Cerebellar nuclear complex (tissue), 1 donor: ENCODE data around the gene CCL28.
"Not testable (repeated sequence)": the region's sequence is repeated elsewhere in the genome, so short reads cannot be mapped to it uniquely, and the experiment has no call there.

ENCODE experiments used
- DNase-seq, 2 experiments: peaks; one replicate each; lab custom pipeline; 2025; lab: John Stamatoyannopoulos, UW

The CCL28 gene

DNA sequence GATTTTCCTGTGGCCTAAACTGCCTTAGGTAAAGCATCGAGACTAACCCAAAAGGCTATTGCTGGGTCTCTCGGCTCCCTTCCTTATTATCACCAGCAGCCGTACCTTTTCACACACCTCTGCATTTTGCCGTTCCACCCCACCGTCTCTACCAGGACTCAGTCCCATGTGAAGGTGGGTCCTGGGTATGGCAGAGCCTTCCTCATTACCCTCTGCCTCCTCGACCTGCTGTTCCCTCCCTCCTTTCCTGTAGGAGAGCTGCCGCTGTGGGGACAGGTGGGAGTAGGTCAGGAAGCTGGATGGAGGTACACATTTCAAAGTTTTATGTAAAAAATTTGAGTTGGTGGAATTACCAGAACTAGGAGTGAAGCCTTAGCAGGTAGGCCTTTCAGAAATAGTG is 1.8 kb downstream of the CCL28 start:
- no peak for DNase-seq

- no peak for DNase-seq
These were observed 2.4 kb downstream of the CCL28 start for GRCh38 chr5:43409809-43410271.

- DNase-seq, result not testable (repeated sequence)
These were observed 9.6 kb downstream of the CCL28 start for GRCh38 chr5:43402524-43403066.

GRCh38 chr5:43401827-43402226 is 10.4 kb downstream of the CCL28 start:
- DNase-seq, result no peak

DNA sequence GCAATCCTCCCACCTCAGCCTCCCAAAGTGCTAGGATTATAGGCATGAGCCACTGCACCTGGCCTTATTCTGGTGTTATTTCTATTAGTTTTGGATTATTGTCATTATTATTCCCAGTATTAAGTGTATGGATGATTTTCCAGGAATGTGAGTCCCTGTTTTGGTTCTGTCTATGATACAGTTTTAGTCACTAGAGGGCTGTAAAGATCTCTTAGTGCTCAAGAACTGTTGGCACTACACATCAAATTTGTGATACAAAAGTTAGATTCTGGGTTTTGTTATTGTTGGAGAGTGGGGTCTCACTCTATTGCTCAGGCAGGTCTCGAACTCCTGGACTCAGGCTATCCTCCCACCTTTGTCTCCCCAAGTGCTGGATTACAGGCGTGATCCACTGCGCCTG is 12.1 kb downstream of the CCL28 start:
- no peak for DNase-seq

- no peak for DNase-seq
These were observed 15.4 kb downstream of the CCL28 start for GRCh38 chr5:43396762-43397304.

DNA sequence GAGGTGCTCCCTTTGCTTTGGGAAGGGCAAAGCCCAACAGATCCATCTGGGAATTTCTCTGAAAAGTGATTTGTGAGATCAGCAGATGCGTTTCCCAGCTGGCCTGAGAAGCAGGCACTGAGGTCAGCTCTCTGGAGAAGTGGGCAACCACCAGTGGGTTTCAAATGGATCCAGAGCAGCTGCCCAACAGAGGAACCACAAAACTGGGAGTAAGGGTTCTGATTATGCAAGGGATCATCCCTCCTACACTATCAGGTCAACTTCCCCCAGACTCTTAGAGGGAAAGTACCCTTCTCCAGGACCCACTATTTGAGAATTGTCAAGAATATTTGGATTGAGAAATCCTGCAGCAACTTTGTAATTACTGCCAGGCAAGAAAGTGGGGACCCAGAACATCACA is 21.7 kb downstream of the CCL28 start:
- no peak for DNase-seq

GRCh38 chr5:43389679-43390329 is 22.4 kb downstream of the CCL28 start:
- DNase-seq, result no peak

- no peak for DNase-seq
These were observed 25.2 kb downstream of the CCL28 start for GRCh38 chr5:43386960-43387362.

DNA sequence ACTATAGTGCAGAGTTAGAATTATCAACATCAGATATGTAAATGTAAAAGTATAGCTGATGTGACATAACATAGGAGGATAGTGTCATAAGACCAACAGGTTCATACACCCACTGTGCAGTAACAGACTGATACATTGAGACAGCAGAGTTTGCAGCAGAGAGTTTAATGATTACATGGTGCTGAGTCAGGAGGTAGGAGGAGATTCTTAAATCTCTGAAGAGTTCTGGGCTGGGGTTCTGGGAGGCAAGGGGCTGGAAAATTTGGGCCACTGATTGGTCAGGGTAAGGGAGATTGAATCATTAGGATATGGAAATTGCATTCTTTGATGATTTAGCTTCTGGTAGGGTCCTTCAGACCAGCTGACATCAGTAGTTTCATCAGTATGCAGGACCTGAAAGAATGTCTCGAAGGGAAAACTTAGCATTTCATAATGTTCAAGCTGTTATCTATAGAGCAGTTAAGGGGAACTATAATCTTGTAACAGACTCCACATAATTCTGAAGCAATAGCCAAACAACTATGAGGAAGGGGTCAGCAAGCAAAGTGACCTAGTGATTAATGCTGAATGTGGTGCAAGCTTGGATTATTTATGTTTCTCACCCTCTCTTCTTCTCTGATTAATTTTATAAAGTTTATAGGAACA is 35.6 kb downstream of the CCL28 start:
- DNase-seq, result no peak

DNA sequence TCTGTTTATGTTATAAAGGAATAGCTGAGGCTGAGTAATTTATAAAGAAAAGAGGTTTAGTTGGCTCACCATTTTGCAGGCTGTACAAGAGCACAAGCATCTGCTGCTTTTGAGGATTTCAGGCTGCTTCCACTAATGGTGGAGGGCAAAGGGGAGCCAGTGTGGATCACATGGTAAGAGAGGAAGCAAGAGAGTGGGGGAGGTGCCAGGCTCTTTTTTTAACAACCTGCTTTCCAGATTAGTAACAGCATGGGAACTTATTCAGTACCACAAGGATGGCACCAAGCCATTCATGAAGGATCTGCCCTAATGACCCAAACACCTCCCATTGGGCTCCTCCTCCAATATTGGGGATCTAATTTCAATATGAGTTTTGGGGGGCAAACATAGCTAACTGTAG is 40.4 kb downstream of the CCL28 start:
- DNase-seq, result no peak

DNA sequence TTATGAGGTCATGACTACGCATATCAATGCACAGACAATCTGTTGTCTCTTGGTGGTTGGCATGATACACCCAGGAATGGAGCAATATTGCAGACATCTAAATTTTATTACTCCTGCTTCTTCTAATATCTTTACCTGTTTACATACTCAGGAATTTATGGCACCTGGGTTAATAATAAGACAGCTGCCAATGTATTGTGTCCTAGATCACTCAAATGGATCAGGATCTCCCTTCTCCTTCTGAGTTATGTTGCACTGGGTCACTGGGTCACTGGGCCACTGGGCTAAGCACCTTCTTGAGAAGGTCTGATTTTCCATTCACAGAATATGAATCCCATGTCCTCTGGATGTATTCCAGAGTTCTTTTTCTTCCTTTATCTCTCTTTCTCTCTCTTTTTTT is 41.8 kb downstream of the CCL28 start:
- DNase-seq, result no peak

DNA sequence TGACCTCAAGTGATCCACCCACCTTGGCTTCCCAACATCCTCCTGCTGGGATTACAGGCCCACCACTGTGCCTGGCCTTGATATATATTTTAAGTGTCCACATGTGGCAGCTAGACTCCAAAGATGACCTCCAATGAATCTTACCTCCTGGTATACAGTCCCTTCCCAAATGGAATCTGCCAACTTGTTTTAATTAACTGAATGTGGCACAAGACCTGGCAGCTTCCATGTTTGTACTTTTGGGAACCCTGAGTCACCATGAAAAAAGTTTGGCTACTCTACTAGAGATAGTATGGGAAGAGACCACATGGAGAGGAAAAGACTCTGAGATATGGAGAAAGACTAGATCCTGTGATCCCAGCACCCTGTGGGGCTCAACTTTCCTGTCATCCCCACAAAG is 42.5 kb downstream of the CCL28 start:
- no peak for DNase-seq

GRCh38 chr5:43367909-43368669 is 44.1 kb downstream of the CCL28 start:
- DNase-seq, result no peak

- no peak for DNase-seq
These were observed 44.7 kb downstream of the CCL28 start for GRCh38 chr5:43367453-43367852.

DNA sequence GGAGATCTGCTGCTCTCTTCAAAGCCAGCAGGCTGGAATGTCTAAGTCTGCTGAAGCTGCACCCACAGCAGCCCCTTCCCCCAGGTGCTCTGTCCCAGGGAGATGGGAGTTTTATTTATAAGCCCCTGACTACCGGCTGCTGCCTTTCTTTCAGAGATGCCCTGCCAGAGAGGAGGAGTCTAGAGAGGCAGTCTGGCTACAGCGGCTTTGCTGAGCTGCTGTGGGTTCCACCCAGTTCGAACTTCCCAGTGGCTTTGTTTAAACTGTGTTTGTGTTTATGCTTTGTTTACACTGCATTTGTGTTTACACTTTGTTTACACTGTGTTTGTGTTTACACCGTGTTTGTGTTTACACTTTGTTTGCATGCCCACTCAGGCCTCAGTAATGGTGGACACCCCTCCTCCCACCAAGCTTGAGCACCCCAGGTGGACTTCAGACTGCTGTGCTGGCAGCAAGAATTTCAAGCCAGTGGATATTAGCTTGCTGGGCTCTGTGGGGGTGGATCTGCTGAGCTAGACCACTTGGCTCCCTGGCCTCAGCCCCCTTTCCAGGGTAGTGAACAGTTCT is 45.4 kb downstream of the CCL28 start:
- not testable (repeated sequence) for DNase-seq

- not testable (repeated sequence) for DNase-seq
These were observed 47.0 kb downstream of the CCL28 start for GRCh38 chr5:43365155-43365554.

DNA sequence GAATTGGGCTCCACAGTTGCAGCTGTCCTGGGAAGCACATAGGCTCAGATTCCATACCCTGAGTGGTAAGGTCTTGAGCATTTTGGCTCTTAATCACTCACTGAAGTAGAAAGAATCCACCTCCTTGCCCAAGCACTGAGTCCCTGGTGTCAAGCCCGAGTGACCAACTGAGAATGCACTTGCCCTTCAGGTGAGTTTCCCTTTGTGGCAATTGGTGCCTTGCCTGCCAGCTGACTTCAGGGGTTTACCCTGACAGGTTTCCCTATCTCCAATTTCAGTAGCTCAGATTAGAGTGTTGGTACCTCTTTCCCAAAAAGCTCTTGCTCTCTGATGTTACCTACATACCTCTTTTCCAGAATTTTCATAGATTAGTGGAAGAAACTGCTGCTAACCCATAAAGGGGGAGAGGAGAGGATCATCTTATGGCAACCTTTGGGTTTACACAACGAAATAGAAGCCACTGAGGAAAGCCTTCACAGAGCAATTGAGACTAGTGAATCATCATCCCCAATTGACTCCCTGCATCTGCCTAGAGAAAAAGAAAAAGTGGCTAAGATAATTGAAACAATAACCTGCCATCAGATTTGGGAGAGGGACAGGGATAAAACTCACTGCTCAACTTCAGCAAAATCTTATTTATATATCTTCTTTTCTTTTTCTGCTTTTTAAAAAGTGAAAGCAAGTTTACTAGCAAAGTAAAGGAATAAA is 48.6 kb downstream of the CCL28 start:
- DNase-seq, result no peak

DNA sequence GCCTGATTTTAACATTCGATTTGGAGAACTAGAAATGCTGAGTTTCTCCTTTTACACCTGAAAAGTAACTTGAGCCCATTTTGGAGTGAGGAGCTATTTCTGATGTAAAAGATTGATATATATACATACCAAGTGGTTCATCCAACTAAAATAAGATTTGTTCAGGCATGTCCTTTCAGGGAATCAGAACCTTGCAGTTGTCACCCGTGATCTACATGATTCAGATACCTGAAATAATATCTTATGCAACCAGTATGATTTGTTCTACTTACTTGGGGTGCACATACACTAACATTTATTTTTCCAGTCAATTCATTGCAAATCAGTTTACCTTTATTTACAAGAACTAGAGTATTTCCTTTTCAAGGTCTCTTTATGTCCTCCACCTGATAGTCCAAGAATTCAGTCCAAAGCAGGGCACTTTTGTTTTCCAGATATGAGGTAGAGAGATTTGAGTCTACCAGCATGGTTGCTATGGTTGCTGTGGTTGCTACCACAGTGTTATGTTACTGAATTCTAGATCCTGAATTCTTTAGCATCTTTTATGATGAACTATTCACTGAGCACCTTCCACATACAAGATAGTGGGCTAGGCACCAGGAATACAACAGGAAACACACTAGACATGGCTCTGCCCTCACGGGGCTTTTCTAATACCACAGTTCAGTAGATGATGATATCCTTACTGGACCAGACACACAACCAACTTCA is 49.3 kb downstream of the CCL28 start:
- no peak for DNase-seq

- DNase-seq, result no peak
These were observed 53.5 kb downstream of the CCL28 start for GRCh38 chr5:43358726-43359125.

GRCh38 chr5:43358301-43358700 is 53.9 kb downstream of the CCL28 start:
- no peak for DNase-seq
